GM10266 (cell line): ENCODE data around the gene TPH1.

Experiments
- DNase-seq: peaks from one replicate; pipeline ENCODE4 v3.0.0; 2012; ENCODE audit errors: extremely low spot score
- CTCF ChIP-seq: IDR thresholded peaks from 2 replicates; pipeline ENCODE4 v1.5.1; 2012; ENCODE audit warnings: mild to moderate bottlenecking, low read depth; ENCODE audit not compliant: control insufficient read depth, insufficient read depth; ENCODE audit errors: missing control alignments

Gene TPH1

DNA sequence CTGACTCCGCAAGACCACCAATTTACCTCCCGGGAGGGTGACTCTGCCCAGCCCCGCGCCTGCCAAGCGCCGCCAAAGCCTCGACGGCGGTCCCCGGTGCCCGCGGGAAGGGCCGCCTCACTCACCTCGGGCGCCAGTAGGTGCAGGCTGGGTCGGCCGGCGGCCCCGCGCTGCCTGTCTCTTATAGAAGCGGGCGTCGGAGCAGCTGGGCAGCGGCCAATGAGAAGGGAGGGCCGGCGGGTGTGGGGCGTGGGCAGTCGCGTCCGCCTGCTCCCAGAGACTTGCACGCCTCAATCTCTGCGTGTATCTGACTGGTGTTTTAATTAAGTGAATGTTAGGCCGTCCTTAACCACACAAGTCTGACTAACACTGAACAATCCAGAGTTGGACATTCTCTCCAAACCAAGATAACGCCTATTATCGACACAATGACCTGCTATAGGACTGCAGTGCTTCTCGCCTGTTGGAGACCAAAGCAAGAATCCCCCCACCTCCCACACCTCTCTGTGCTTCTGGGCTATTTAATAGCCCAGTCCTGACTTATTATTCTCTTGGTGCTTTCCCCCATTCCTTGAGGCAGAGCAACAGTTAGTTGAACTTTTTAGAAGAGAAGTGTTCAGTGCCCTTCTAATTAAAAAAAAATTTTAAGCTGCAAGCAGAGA is at the start of gene TPH1:
Gene TPH1, minus strand, starts transcription at position 154 of the 662 bp plus-strand sequence. CDS start 5,507 bp downstream, outside the sequence.
- no peak for DNase-seq
- TF ChIP-seq CTCF = no peak

DNA sequence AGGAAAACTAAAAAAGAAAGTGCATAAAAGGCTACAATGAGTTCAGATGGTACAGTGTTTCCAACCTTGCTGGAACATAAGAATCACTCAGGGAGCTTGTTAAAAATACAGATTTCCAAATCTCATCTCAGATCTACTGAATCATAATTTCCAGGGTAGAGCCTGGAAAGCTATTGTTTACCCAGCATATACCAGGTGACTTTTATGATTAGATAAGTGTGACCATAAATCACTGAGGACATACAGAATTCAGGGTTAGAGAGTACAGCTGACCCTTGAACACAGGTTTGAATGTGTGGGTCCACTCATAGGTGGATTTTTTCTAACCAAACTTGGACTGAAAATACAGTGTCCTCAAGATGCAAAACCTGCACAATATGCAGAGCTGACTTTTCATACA is 47.9 kb upstream of the TPH1 start:
- no peak for DNase-seq
- TF ChIP-seq CTCF = no peak

DNA sequence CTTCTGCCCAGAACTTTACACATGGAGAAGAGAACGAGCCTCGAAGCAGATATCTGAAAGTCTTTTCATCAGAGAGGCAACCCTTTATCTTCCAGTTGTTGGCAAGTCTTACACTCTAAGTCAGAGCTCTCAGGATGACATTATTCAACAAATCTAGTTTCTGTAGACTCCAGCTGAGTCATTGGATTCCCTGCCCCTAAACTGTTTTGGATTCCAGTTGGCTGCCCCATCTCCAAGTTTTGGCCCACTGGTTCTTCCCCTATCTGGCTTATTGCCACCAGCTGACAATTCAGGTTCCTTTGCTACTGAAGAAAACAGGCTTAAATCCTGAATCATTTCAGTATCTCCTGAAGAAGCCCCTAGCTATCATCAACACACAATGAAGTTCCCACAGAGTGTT is 45.7 kb upstream of the TPH1 start:
- no peak for TF ChIP-seq CTCF
- DNase-seq = no peak

DNA sequence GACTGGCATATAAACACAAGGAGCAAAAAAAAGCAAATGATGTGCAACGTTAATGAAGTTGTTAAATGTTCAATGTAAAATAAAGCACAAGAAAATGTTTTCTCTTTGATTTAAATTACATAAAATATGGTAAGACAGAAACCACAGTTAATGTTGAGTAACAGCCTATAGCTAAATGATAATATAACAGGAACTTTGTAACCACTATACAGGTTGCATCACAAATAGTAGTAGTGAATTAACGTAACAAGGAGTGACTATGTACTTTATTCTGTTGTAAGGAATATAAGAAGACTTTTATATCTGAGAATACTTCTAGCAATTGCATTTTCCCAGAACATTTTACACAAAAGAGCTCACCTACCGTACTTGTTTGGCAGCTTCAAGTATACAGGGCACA is 42.9 kb upstream of the TPH1 start:
- no peak for TF ChIP-seq CTCF
- DNase-seq = no peak

GRCh38 chr11:18088366-18088765 is 42.3 kb upstream of the TPH1 start:
- no peak for TF ChIP-seq CTCF
- no peak for DNase-seq

DNA sequence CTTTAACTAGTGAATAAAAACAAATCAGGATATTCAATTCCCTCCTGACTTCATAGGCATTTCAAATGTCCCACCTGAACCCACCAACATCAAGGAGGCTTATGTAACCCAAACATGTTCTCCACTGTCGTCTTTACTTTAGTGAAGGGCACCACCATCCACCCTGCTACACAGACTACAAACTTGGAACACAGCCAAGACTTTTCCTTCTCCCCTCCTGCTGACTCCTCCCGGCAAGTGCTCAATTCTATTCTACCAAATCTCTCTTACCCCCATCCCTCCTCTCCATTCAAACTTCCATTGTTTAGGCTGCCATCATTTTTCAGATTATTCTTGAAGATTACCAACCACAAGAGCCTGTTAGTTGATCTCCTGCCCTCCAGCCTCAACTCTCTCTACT is 35.5 kb upstream of the TPH1 start:
- DNase-seq = no peak
- TF ChIP-seq CTCF = no peak

- DNase-seq = no peak
- no peak for TF ChIP-seq CTCF
Measured at GRCh38 chr11:18080451-18080850, 34.4 kb upstream of the TPH1 start.
